ENCODE results near the gene WFIKKN1.

Gene WFIKKN1

GRCh38 chr16:624526-625070, 6.2 kb upstream of the WFIKKN1 start:
- ATAC-seq = no peak
- TF ChIP-seq CSRNP3 (CRISPR knock-in tag; IDR thresholded peaks at IDR 0.05) = no peak
- no peak for TF ChIP-seq TCF4 (CRISPR knock-in tag; IDR thresholded peaks at IDR 0.05; ENCODE audit: borderline replicate concordance)
- no peak for TF ChIP-seq RARB (CRISPR knock-in tag; IDR thresholded peaks at IDR 0.05)
- TF ChIP-seq TOX (CRISPR knock-in tag; IDR thresholded peaks at IDR 0.05; ENCODE audit: borderline replicate concordance) = no peak

GRCh38 chr16:625117-625976, 5.4 kb upstream of the WFIKKN1 start:
- TF ChIP-seq ZFP30 (CRISPR knock-in tag; IDR thresholded peaks at IDR 0.05) (no peak), CREB5 (CRISPR knock-in tag; IDR thresholded peaks at IDR 0.05; ENCODE audit: low read depth) (no peak), ZC3H10 (CRISPR knock-in tag; IDR thresholded peaks at IDR 0.05) (no peak), TCF4 (CRISPR knock-in tag; IDR thresholded peaks at IDR 0.05; ENCODE audit: borderline replicate concordance) (no peak), OSR1 (CRISPR knock-in tag; IDR thresholded peaks at IDR 0.05) (no peak), ZNF565 (CRISPR knock-in tag; conservative IDR thresholded peaks at IDR 0.05; ENCODE audit: low read depth) (no peak), PPARA (CRISPR knock-in tag; IDR thresholded peaks at IDR 0.05; ENCODE audit: borderline replicate concordance) (no peak), ISL1 (CRISPR knock-in tag; IDR thresholded peaks at IDR 0.05) (no peak), ZFP3 (CRISPR knock-in tag; IDR thresholded peaks at IDR 0.05) (no peak)
- ATAC-seq = no peak

GRCh38 chr16:625977-626765, 4.6 kb upstream of the WFIKKN1 start:
- no peak for ATAC-seq
- no peak for TF ChIP-seq ARNTL (CRISPR knock-in tag; IDR thresholded peaks at IDR 0.05; ENCODE audit: borderline replicate concordance, low read depth)
- no peak for TF ChIP-seq ZNF70 (CRISPR knock-in tag; IDR thresholded peaks at IDR 0.05)
- TF ChIP-seq PATZ1 (CRISPR knock-in tag; IDR thresholded peaks at IDR 0.05; ENCODE audit: borderline replicate concordance) = no peak
- TF ChIP-seq ZC3H10 (CRISPR knock-in tag; IDR thresholded peaks at IDR 0.05) = no peak
- no peak for TF ChIP-seq ZFP30 (CRISPR knock-in tag; IDR thresholded peaks at IDR 0.05)
- TF ChIP-seq CREB5 (CRISPR knock-in tag; IDR thresholded peaks at IDR 0.05; ENCODE audit: low read depth) = no peak
- no peak for TF ChIP-seq ZNF565 (CRISPR knock-in tag; conservative IDR thresholded peaks at IDR 0.05; ENCODE audit: low read depth)
- TF ChIP-seq BACH2 (CRISPR knock-in tag; IDR thresholded peaks at IDR 0.05; ENCODE audit: borderline replicate concordance) = no peak
- no peak for TF ChIP-seq TOX (CRISPR knock-in tag; IDR thresholded peaks at IDR 0.05; ENCODE audit: borderline replicate concordance)
- no peak for TF ChIP-seq TSHZ2 (CRISPR knock-in tag; IDR thresholded peaks at IDR 0.05)
- no peak for TF ChIP-seq OSR1 (CRISPR knock-in tag; IDR thresholded peaks at IDR 0.05)
- no peak for TF ChIP-seq ESRRG (CRISPR knock-in tag; IDR thresholded peaks at IDR 0.05)
- no peak for TF ChIP-seq ISL1 (CRISPR knock-in tag; IDR thresholded peaks at IDR 0.05)
- TF ChIP-seq ZFP3 (CRISPR knock-in tag; IDR thresholded peaks at IDR 0.05) = no peak
- TF ChIP-seq SNAI2 (CRISPR knock-in tag; IDR thresholded peaks at IDR 0.05) = no peak
- no peak for TF ChIP-seq TCF4 (CRISPR knock-in tag; IDR thresholded peaks at IDR 0.05; ENCODE audit: borderline replicate concordance)
- TF ChIP-seq CSRNP3 (CRISPR knock-in tag; IDR thresholded peaks at IDR 0.05) = no peak
- no peak for TF ChIP-seq GLIS3 (CRISPR knock-in tag; IDR thresholded peaks at IDR 0.05)

Data from SK-N-SH treated with all-trans-retinoic acid at 6 μM for 48 hours (cell line).